ENCODE results near the gene WDR7.

The WDR7 gene

DNA sequence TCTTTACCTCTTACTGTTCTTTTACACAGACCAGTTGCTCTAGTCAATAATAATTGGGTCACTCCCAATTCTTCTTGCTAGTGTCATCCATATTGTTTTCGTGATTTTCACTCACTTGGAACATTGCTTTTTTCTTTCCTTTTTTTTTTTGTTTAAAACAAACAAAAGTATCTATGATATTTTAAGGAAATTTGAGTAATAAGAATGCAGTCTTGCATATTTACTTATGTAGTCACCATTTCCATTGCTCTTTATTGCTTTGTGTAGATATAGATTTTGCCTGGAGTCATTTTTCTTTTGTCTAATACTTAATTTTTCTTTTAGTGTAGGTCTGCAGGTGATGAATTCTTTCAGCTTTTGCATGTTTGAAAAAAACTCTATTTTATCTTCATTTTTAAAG lies 71.9 kb downstream of the WDR7 start:
- no peak for DNase-seq

DNA sequence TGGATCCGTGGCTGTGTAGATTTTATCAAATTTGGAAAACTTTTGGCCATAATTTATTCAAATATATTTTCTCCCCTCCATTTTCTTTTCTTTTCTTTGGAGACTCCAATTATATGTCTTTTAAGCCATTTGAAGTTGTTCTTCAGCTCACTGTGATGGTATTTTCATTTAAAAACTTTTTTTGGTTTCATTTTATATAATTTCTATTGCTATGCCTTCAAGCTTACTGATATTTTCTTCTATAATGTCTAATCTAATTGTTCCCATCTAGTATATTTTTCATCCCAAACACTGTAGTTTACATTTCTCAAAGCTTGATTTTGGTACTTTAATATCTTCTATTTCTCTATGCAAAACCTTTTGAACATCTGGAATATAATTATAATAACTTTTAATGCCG lies 72.5 kb downstream of the WDR7 start:
- no peak for DNase-seq

DNA sequence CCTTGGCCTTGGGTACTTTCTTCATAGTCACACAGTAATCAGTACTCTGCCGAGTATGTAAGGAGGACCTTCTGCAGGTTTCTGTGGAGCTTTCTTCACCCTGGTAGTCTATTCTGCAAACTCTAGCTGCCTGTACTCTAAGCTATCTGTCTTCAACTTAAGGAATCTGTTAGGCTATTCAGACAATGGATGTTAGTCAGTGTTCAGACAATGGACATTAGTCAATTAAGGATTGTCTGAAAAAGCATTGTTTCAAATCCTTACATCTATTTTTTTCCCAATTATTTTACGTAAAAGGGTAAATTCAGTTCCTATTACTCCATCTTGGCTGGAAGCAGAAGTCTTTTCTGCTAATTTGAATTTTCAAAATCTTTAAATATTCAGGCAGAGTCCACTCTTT lies 75.7 kb downstream of the WDR7 start:
- DNase-seq = no peak

DNA sequence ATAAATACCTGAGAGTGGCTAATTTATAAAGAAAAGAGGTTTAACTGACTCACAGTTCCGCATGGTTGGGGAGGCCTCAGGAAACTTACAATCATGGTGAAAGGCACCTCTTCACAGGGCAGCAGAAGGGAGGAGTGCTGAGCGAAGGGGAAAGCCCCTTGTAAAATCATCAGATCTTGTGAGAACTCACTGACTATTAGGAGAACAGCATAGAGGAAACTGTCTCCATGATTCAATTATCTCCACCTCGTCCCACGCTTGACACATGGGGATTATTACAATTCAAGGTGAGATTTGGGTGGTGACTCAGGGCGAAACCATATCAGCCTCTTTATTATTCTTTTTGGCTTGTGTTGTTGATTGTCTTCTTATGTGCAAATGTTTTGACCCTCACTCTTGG lies 76.2 kb downstream of the WDR7 start:
- DNase-seq = no peak

DNA sequence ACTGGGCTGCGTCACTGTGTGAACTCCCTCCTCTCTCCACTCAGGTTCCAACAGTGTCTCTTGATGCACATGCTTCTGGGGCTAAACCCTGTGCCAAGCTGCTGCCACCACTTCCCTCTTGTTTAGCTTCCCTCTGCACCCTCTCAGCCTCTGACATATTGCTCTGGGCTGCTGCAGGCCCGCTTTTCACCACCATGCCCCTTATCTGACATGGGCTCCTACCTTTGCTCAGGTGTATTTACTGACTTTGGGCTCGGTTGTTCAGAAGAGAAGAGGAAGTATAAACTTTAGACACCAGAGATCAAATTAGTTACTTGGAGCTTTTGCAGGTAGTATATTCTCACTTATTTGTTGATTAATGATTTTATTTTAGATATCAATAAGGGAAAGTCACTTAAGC lies 77.6 kb downstream of the WDR7 start:
- no peak for DNase-seq

DNA sequence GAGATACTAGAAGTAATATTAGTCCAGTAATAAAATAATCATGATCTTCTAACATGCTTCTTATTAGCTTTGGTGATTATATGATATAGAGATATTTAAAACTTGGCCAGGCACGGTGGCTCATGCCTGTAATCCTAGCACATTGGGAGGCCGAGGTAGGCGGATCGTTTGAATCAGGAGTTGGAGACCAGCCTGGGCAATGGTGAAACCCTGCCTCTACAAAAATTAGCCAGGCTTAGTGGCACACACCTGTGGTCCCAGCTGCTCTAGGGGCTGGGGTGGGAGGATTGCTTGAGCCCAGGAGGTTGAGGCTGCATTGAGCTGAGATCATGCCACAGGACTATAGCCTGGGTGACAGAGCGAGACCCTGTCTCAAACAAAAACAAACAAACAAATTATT lies 87.0 kb downstream of the WDR7 start:
- no peak for DNase-seq

DNA sequence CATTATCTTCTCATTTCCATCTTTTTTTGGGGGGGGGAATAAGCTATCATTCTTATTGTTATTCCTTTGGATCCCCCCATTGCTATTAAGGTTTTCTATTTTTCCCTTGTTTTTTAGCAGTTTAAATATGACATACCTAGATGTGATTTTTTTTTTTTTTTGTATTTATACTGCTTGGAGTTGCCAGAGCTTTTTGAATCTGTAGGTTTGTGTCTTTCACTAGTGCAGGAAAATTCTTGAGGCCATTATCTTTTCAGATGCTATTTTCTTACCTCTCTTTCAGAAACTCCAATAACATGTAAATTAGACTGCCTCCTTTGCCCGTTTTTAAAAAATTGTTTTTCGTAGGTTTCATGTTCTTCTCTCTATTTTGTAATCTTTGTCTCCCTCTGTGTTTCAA lies 88.6 kb downstream of the WDR7 start:
- DNase-seq = no peak

DNA sequence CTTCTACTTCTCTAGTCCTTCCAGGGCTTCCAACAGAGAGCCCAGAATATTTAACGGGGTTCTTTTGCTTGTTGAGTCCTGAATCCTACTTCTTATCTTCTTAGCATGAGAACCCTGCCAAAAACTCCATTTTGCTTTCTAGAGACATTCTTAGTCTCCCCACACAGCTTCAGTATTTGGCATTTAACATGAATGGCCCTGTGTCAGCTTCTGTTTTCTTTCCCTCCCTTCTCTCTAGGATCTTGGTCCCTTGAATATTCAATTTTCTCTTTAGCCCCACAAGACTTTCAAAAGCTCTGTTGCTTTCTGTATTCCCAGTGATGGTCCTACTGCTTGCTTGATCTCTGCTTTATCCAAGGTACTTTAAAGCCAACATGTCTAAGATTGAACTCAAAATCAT lies 89.5 kb downstream of the WDR7 start:
- DNase-seq = no peak

DNA sequence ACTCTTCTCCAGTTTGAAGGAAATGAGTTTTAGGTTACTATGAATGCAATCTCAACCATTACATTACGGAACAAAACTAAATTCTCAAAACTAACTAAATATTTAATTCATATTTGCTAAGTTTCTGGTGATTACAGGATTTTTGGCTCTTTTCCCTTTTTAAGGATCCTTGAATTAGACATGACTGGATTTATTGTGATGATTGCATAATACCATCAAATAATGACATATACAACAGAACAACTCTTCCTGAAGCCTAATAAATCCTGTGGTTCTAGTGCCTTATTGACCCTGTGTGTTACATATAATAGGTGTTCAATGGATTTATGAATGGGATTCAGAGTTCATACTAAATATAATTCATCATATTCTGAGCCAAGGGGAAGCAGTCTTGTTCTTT lies 90.5 kb downstream of the WDR7 start:
- DNase-seq = no peak

DNA sequence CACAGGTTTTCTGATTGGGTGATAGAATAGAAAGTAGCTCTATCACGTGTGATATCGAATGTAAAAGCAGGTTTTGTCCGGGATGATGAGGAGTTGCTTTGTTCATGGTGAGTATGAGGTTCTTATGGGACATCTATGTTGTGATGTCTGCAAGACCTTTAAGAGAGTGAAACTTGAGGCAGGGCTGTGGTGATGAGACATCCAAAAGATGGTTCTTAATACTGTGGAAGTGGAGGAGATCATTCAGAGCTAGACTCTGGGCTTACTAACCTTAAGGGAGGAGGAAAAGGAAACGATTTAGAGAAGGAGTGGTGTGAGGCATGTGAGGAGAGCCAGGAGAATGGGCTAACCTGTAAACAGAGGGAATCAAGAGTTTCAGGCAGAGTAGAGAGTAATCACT lies 92.0 kb downstream of the WDR7 start:
- DNase-seq = no peak

DNA sequence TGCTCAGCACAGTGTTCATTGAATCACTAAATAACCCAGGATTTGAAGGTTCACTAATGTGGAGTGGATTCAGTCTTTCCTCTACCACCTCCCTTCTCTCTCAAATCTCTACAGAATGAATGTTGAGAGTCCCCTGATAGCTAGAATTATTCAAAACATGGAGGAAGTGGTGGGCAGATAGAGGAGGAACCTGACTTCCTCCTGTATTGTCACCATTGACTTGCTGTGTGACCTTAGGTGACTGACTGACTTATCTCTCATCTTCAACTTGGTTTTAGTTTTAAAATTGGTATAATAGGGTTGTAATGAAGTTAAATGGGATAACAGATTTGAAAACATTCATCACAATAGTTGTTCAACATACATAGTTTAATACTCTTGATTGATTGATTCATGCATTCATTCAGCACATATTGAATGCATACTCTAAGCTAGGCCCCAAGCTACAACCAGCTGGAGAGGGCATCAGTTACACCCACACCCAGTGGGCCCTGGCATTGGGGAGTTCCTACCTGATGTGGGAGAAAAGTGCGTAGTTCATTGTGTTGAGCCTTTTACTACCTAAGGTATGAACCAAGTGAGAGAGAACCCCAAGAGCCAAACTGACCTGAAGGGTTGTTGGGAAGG lies 96.0 kb downstream of the WDR7 start:
- no peak for DNase-seq

DNA sequence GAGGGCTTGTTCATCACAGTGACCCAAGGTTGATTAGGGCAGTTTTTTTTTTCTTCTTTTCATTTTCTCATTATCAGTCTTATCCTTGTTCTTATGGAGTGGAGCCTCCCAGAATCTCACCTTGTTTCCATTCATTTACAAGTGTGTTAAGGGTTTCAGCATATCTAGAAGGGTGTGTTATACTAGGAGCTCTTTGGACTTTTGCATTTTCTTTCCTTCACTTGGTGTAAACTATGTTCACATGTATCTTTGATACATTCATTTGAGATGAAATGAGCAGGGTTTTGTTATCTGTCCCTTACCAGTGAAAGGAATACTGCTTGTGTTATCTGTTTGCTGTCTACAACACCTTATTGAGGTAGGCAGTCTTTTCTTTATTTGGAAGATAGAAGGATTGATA lies 96.7 kb downstream of the WDR7 start:
- DNase-seq = no peak

DNA sequence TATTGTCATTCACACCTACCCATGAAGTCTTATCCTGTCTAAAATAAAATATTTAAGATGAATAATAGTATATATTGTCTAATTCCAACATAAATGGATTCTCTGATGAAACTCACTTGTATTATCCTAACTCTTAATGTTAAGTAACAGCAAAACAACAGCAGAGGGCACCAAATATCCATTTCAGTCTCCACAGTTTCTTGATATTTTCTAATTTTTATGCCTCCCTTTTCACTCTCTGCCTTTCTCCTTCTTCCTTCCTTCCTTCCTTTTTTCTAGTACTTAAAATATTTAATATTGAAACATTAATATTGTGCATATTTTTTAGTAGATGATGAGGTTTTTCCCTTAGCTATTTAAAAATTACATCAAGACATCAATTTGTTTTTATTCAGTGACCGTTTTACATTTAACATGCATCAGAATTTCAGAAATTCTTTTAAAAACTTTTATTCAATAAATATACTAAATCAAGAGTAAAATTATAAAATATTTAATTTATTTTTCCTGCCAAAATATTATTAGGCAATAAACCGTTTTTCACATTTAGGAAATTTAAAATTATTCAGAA lies 97.6 kb downstream of the WDR7 start:
- DNase-seq = peak in 1 of 14 donors; percentile 11

DNA sequence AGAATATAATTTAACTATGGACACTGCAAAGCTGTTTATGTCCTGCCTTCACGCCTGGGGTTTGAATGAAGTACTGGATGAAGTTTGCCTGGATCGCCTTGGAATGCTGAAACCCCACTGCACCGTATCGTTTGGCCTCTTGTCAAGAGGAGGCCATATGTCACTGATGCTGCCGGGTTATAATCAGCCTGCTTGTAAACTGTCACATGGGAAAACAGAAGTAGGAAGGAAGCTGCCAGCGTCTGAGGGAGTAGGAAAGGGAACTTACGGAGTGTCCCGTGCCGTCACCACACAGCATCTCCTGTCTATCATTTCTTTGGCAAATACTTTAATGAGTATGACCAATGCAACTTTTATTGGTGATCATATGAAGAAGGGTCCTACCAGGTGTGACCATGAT lies 105.8 kb downstream of the WDR7 start:
- peak in 5 of 14 donors; percentile 4 to 73 (median 5) for DNase-seq

DNA sequence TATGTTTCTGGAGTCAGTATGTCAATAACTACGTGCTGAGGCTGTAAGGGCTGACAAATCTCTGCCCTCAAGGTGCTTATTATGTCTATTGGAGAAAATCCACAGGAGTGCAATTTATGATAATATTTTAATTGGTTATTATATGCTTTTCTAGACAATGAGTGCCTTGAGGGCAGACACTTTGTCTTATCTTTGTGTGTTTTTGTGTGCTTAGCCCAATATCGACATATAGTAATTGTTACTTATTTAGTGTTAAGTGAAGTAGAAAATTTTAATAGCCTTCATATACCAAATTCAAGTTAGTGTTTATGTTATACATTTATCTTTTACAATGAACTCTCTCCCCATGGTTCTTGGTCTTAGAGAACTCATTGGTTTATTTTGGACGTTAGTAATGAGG lies 118.9 kb downstream of the WDR7 start:
- DNase-seq = no peak

DNA sequence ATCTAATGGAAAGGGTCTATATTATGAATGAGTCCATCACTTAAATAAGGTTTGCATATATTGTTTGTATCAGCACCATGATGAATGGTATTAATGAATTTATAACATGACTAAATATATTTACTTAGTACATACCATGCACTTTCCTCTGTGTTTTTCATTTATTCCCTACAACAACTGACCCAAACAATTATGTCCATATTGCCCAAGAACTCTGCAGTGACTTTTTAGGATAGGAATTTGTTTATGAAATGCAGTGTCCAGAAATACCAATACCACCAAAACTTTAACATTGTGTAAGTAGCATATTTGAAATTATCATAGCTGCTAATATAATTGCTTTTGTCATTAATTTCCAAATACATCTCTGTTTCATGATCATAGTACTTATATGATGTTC lies 119.7 kb downstream of the WDR7 start:
- no peak for DNase-seq

DNA sequence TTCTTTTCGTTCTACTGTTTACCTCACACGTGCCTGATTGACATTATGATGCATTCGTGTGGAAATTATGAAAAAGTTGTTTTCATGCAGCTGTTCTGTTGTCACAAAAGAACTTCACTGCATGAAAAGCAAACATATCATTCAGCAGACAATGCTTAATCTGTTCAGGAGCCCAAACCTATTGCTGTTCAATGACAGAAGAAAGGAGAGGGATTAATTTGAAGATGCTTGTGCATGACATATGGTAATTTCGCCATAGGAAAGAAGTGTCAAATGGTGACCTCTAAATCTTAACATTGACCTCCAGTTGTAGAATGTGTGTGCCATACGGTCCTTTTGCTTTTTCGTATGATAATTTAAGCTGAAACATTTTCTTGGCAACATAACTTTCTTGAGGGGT lies 124.5 kb downstream of the WDR7 start:
- DNase-seq = no peak

DNA sequence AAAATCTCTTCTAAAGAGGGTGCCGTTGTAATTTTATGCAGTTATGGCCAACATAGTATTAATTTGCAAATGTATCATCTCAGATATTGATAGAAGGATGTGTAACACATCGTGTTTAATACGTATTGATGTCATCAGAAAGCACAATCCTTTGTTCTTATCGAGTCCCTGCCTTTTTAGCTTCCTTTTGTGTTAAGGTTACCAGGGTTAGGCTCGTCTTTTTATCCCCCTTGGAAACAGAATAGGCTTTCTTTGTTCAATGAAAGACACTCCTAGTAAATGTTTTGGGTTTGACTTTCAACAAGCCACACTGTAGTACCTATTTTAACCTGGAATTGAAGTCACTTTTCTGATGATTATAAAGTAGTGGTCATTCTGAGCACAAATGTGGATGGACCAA lies 136.2 kb downstream of the WDR7 start:
- DNase-seq = no peak

DNA sequence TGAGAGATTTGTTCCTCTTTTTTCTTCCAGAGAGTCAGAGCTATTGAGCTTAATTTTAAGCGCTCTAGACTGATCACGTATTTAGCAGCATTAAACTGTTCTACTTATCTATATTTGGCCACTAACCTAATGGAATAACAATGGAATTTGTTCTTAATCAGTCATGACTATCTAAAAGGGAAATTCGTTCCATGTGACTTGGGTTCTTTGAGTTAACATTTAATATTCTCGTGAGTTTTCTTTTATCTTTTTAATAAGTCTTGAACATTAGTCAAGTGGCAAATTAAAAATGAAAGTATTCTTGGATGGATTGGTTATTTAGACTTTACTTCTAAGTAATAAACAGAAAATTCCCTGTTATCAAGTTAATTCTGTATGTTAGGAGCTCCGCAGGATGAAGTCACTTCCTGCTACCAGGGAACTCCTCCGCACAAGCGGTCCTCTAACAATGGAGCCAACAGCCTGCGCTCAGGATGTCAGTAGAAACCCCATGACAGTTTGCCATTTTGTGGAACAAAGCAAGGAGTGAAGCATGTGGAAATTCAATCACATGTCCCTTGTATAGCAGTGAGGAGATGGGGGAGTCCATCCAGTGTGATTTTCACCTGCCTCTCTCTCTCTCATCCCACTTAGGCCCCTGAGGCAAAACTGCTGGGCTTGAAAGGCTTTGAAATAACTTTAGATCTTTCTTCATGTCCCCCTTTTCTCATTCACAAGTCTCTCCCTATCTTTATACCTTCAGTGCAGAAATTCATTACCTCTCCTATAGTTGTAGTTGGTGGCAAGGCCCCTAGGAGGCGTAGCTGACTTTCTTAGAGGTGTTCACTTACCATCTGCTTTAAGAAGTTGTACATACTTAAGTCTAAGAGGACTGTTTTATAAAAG lies 138.1 kb downstream of the WDR7 start:
- no peak for DNase-seq

DNA sequence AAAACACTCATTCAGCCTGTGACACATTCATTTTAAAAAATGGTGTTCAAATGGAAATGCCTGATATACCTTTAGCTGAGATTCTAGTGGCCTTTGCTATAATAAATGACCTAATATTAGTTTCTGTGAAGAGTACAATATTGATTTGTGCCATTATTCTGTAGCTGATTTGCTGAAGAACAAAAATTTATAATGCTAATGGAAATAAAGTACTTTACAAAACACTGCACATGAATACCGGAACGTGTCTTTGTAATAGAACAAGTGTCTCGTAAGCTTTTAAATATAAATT lies 138.7 kb downstream of the WDR7 start:
- no peak for DNase-seq

DNA sequence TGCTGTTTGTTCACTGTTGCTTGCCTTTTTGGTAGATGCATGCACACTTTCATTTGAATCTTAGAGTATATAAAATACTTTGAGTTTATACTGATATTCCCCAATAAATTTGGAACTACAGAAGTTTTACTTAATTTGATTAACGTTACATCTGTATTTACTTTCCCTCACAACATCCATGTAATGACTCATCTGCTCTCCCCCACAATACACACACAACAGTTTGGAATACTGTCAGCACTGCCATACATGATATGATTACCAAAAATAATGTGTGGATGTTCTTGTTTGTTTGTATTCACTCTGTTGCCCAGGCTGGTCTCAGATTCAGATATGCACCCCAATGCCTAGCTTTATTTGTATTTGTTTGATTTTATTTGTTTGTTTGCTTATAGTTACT lies 144.2 kb downstream of the WDR7 start:
- no peak for DNase-seq

DNA sequence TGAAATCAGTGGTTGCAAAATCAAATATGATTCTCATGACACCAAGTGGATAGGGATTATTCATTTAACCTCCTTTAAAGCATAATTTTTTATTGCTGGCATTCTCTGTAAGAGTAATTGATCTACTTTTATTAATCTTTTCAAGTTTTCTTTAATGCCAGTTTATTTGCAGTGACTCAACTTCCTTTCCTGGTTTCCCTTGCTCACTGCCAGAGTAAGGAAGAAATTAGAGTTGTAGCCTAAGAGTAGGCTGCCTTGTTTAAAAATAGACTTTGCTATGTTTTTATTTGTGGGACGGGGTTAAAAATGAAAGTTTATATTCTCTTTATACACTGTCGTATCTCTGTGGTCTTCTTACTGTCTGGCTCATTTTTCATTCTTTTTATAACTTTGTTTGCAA lies 148.6 kb downstream of the WDR7 start:
- no peak for DNase-seq

DNA sequence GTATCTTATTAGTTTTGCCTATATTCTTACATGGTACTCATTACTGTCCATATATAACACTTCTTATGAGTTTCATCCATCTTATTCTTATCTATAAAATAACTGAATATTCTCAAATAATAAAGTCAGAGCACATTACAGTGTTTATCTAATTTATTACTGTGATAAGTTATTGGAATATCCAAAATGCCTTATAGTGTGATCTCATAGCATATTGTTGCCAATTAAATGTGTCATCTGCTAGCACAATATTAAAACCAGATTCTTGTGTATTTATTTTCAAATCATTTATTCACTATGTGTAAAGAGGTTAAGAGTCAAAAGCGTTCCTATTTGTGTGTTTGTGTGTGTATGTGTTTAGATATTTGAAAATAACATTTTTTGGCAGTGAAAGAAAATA lies 151.9 kb downstream of the WDR7 start:
- DNase-seq = no peak

DNA sequence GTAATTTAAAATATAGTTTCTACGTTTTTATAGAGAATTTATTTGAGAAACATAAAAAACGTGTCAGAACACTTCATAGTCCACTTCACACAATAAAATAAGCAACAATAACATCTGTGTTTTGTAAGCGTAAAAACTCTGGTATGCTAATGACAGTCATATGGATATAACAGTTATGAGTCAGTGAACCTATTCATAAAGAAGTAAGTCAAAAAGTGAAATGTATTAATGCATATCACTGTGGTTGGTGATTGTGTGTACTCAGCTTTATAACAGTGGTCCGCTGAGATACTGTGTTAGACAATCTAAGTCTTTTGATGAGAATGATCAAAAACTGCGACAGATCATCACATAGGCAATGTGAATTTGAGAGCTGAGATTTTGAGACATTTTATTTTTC lies 153.2 kb downstream of the WDR7 start:
- no peak for DNase-seq
